ENCODE results near the gene SERPINA9. TPM values are rescaled to one million over a fixed set of nuclear protein-coding genes. Genes with fewer than 3 reads are reported as not detected.

Gene SERPINA9
- total and polyA plus RNA-seq, 2 donors, result 0.05 to 0.59 TPM

DNA sequence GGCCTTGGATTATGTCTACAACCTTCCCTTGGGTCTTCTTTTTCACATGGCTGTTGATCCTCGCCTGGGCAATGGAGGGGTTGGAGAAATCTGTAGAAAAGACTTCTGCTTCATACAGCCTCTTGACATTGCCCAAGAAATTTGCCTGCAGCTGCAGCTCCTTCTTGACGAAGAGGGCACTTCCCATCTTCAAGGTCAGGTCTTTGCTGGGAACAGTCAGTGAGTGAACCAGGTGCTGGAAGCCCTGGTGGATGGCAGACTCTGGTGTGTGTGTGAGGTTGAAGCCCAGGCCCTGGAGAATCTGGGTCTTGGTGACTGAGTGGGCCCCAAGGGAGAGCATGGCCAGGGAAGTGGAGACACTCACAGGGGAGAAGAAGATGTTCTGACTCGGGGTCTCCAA, 6.7 kb downstream of the SERPINA9 start:
- H3K36me3 ChIP-seq (ENCODE audit: control insufficient read depth in 2 of 2, insufficient read depth in 2 of 2, low read length in 1 of 2), result no peaks in the 10 kb centered on the region
- no peak overlapping the region for H3K27ac ChIP-seq (ENCODE audit: low read depth in 1 of 2, low read length in 1 of 2)
- no peak overlapping the region for H3K4me3 ChIP-seq (ENCODE audit: low read length in 2 of 2)
- no peaks in the 10 kb centered on the region for H3K4me1 ChIP-seq (ENCODE audit: control insufficient read depth in 2 of 2, insufficient read depth in 2 of 2, low read length in 2 of 2)
- DNase-seq (ENCODE audit: low read depth in 6 of 9, low spot score in 9 of 9), result no peak
- H3K27me3 ChIP-seq (ENCODE audit: control insufficient read depth in 2 of 2, insufficient read depth in 1 of 2, low read length in 1 of 2), result no peaks in the 10 kb centered on the region
- WGBS, result 79% methylated on average over 3 of the region's 3 CpGs
- H3K9me3 ChIP-seq (ENCODE audit: control insufficient read depth in 2 of 2, insufficient read depth in 1 of 2, low read length in 1 of 2), result peaks cover 0 to 9% of the 10 kb centered on the region in 2 donors

DNA sequence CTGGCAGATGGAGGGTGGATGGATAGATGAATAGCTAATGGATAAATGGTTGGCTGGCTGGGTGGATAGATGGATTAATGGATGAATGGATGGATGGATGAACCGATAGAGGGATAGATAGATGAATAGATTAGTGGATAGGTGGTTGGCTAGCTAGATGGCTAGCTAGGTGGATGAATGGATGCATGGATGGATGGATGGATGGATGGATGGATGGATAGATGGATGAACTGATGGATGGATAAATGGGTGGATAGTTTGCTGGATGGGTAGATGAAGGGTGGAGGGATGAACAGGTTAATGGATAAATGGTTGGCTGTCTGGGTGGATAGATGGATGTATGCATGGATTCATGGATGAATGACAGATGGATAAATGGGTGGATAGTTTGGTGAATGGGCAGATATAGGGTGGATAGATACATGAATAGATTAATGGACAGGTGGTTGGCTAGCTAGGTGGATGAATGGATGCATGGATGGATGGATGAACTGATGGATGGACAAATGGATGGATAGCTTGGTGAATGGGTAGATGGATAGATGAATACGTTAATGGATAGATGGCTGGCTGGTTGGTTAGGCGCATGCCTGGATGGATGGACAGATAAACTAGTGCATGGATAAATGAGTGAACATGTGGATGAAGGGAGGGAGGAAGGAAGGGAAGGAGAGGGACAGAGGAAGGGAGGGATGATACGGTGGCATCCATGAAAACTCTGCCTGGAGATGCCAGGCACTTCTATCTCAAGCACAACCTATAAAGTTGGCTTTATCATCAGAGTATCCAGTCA, 8.1 kb downstream of the SERPINA9 start:
- no peak for DNase-seq (ENCODE audit: low read depth in 6 of 9, low spot score in 9 of 9)
- Histone ChIP-seq H3K4me1 (ENCODE audit: control insufficient read depth in 2 of 2, insufficient read depth in 2 of 2, low read length in 2 of 2) (no peaks in the 10 kb centered on the region), H3K27ac (ENCODE audit: low read depth in 1 of 2, low read length in 1 of 2) (no peak overlapping the region), H3K36me3 (ENCODE audit: control insufficient read depth in 2 of 2, insufficient read depth in 2 of 2, low read length in 1 of 2) (no peaks in the 10 kb centered on the region), H3K9me3 (ENCODE audit: control insufficient read depth in 2 of 2, insufficient read depth in 1 of 2, low read length in 1 of 2) (peaks cover 1 to 13% of the 10 kb centered on the region in 2 donors), H3K27me3 (ENCODE audit: control insufficient read depth in 2 of 2, insufficient read depth in 1 of 2, low read length in 1 of 2) (no peaks in the 10 kb centered on the region), H3K4me3 (ENCODE audit: low read length in 2 of 2) (no peak overlapping the region)
- 95% methylated on average over 4 of the region's 4 CpGs for WGBS

DNA sequence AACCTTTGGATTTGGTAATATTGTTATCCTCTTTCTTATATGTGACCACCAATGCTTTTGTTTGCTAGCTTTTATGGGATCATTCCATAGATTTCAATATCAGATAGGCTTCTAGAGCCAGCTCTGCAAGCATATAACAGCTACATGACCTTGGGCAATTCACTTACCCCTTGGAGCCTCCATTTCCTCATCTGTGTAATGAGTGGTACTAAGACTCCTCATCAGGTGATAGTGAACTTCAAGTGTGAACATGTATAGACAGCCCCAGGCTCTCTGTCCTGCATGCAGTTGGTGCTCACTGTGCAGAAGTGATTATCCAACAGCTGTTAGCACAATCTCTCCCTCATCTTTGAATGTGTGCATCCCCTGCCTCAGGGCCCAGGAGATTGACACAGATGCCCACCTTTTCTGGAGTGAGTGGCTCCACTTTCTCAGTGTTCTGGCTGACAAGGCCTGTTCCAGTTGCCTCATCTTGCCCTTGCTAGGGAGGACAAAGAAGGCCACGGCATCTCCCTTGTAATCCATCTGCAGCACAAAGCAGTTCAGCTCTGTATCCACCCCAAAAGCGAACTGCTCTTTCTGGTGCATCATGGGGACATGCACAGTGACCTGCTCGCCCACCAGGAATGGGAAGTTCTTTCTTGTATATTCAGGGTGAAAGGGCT, 9.2 kb downstream of the SERPINA9 start:
- Histone ChIP-seq H3K36me3 (ENCODE audit: control insufficient read depth in 2 of 2, insufficient read depth in 2 of 2, low read length in 1 of 2) (no peaks in the 10 kb centered on the region), H3K4me3 (ENCODE audit: low read length in 2 of 2) (no peak overlapping the region), H3K27ac (ENCODE audit: low read depth in 1 of 2, low read length in 1 of 2) (no peak overlapping the region), H3K27me3 (ENCODE audit: control insufficient read depth in 2 of 2, insufficient read depth in 1 of 2, low read length in 1 of 2) (no peaks in the 10 kb centered on the region), H3K9me3 (ENCODE audit: control insufficient read depth in 2 of 2, insufficient read depth in 1 of 2, low read length in 1 of 2) (peaks cover 1 to 17% of the 10 kb centered on the region in 2 donors), H3K4me1 (ENCODE audit: control insufficient read depth in 2 of 2, insufficient read depth in 2 of 2, low read length in 2 of 2) (no peaks in the 10 kb centered on the region)
- no peak for DNase-seq (ENCODE audit: low read depth in 6 of 9, low spot score in 9 of 9)
- WGBS, result 85% methylated on average over 3 of the region's 3 CpGs

GRCh38 chr14:94465042-94465441, 11.0 kb downstream of the SERPINA9 start:
- Histone ChIP-seq H3K4me3 (ENCODE audit: low read length in 2 of 2) (no peak overlapping the region), H3K27me3 (ENCODE audit: control insufficient read depth in 2 of 2, insufficient read depth in 1 of 2, low read length in 1 of 2) (no peaks in the 10 kb centered on the region), H3K9me3 (ENCODE audit: control insufficient read depth in 2 of 2, insufficient read depth in 1 of 2, low read length in 1 of 2) (peaks cover 1 to 26% of the 10 kb centered on the region in 2 donors), H3K27ac (ENCODE audit: low read depth in 1 of 2, low read length in 1 of 2) (no peak overlapping the region), H3K36me3 (ENCODE audit: control insufficient read depth in 2 of 2, insufficient read depth in 2 of 2, low read length in 1 of 2) (no peaks in the 10 kb centered on the region), H3K4me1 (ENCODE audit: control insufficient read depth in 2 of 2, insufficient read depth in 2 of 2, low read length in 2 of 2) (no peaks in the 10 kb centered on the region)
- no peak for DNase-seq (ENCODE audit: low read depth in 6 of 9, low spot score in 9 of 9)
- 95% methylated on average over 5 of the region's 5 CpGs for WGBS

DNA sequence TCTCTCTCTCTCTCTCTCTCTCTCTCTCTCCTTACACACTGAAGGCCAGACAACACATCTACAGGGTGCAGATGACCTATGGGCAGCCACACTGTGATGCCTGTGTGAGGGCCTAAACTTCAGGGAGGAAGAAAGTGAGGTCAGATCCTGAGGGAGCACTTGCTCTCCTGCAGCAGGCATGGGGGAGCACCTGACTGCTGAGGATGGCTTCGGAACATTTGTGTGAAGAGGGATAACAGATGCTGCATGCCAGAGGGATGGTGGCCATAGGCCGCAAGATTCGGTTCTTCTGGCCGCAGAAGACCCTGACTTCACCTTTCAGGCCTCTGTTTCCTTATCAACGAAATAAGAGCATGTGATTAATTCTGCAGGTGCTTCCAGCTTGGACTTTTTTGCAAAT, 11.7 kb downstream of the SERPINA9 start:
- no peak for DNase-seq (ENCODE audit: low read depth in 6 of 9, low spot score in 9 of 9)
- Histone ChIP-seq H3K27me3 (ENCODE audit: control insufficient read depth in 2 of 2, insufficient read depth in 1 of 2, low read length in 1 of 2) (no peaks in the 10 kb centered on the region), H3K36me3 (ENCODE audit: control insufficient read depth in 2 of 2, insufficient read depth in 2 of 2, low read length in 1 of 2) (no peaks in the 10 kb centered on the region), H3K27ac (ENCODE audit: low read depth in 1 of 2, low read length in 1 of 2) (no peak overlapping the region), H3K4me3 (ENCODE audit: low read length in 2 of 2) (no peak overlapping the region), H3K9me3 (ENCODE audit: control insufficient read depth in 2 of 2, insufficient read depth in 1 of 2, low read length in 1 of 2) (peaks cover 1 to 26% of the 10 kb centered on the region in 2 donors), H3K4me1 (ENCODE audit: control insufficient read depth in 2 of 2, insufficient read depth in 2 of 2, low read length in 2 of 2) (no peaks in the 10 kb centered on the region)
- WGBS, result 97% methylated on average over 5 of the region's 5 CpGs

GRCh38 chr14:94462763-94463572, 13.0 kb downstream of the SERPINA9 start:
- no peaks in the 10 kb centered on the region for H3K4me1 ChIP-seq (ENCODE audit: control insufficient read depth in 2 of 2, insufficient read depth in 2 of 2, low read length in 2 of 2)
- 90% methylated on average over 7 of the region's 7 CpGs for WGBS
- H3K27ac ChIP-seq (ENCODE audit: low read depth in 1 of 2, low read length in 1 of 2), result no peak overlapping the region
- H3K36me3 ChIP-seq (ENCODE audit: control insufficient read depth in 2 of 2, insufficient read depth in 2 of 2, low read length in 1 of 2), result no peaks in the 10 kb centered on the region
- H3K27me3 ChIP-seq (ENCODE audit: control insufficient read depth in 2 of 2, insufficient read depth in 1 of 2, low read length in 1 of 2), result no peaks in the 10 kb centered on the region
- H3K4me3 ChIP-seq (ENCODE audit: low read length in 2 of 2), result no peak overlapping the region
- DNase-seq (ENCODE audit: low read depth in 6 of 9, low spot score in 9 of 9), result no peak
- peaks cover 1 to 26% of the 10 kb centered on the region in 2 donors for H3K9me3 ChIP-seq (ENCODE audit: control insufficient read depth in 2 of 2, insufficient read depth in 1 of 2, low read length in 1 of 2)

GRCh38 chr14:94462219-94462551, 13.8 kb downstream of the SERPINA9 start:
- WGBS, result 93% methylated on average over 6 of the region's 6 CpGs
- DNase-seq (ENCODE audit: low read depth in 6 of 9, low spot score in 9 of 9), result no peak
- Histone ChIP-seq H3K27me3 (ENCODE audit: control insufficient read depth in 2 of 2, insufficient read depth in 1 of 2, low read length in 1 of 2) (no peaks in the 10 kb centered on the region), H3K4me1 (ENCODE audit: control insufficient read depth in 2 of 2, insufficient read depth in 2 of 2, low read length in 2 of 2) (no peaks in the 10 kb centered on the region), H3K9me3 (ENCODE audit: control insufficient read depth in 2 of 2, insufficient read depth in 1 of 2, low read length in 1 of 2) (peaks cover 1 to 26% of the 10 kb centered on the region in 2 donors), H3K36me3 (ENCODE audit: control insufficient read depth in 2 of 2, insufficient read depth in 2 of 2, low read length in 1 of 2) (no peaks in the 10 kb centered on the region), H3K4me3 (ENCODE audit: low read length in 2 of 2) (no peak overlapping the region), H3K27ac (ENCODE audit: low read depth in 1 of 2, low read length in 1 of 2) (no peak overlapping the region)

DNA sequence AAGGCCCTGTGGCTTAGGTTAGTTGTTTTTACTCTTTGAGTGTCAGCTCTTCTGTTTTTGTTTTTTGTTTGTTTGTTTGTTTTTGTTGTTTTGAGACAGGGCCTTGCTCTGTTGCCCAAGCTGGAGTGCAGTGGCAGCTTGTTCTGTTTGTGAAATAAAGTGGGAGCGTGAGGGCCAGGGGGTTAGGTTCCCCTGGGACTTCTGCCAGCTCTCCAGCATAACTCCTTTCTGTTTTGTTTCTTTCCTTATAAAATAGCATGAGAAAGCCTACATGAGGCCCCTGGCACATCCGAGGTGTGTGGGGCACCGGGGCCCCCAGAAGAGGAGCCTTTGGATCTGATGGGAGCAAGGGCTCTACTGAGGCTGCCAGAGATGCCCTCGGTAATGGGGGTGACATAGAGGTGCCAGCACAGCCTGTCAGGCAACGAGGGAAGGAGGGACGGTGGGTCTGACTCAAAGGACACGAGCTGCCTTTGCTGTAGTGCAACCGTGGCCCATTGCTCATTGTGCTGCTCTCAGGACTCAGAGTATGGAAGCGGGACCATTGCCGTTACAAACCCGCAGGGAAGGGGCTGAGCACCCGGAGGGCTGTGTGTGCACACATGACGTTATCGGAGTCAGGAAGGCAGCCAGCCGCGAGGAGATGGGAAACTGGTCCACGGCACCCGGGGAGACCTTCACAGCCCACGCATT, 14.3 kb downstream of the SERPINA9 start:
- H3K4me3 ChIP-seq (ENCODE audit: low read length in 2 of 2), result no peak overlapping the region
- H3K27me3 ChIP-seq (ENCODE audit: control insufficient read depth in 2 of 2, insufficient read depth in 1 of 2, low read length in 1 of 2), result no peaks in the 10 kb centered on the region
- H3K9me3 ChIP-seq (ENCODE audit: control insufficient read depth in 2 of 2, insufficient read depth in 1 of 2, low read length in 1 of 2), result peaks cover 1 to 26% of the 10 kb centered on the region in 2 donors
- no peaks in the 10 kb centered on the region for H3K36me3 ChIP-seq (ENCODE audit: control insufficient read depth in 2 of 2, insufficient read depth in 2 of 2, low read length in 1 of 2)
- no peaks in the 10 kb centered on the region for H3K4me1 ChIP-seq (ENCODE audit: control insufficient read depth in 2 of 2, insufficient read depth in 2 of 2, low read length in 2 of 2)
- WGBS, result 90% methylated on average over 19 of the region's 19 CpGs
- no peak overlapping the region for H3K27ac ChIP-seq (ENCODE audit: low read depth in 1 of 2, low read length in 1 of 2)
- DNase-seq (ENCODE audit: low read depth in 6 of 9, low spot score in 9 of 9), result no peak

All from thymus (tissue), 11 donors.